Brain microvascular endothelial cell (primary cell): Measurements from ENCODE around the gene TATDN2.

Source experiments
- DNase-seq: peaks from one replicate; pipeline ENCODE4 v3.0.0-alpha.2; 2020
- H3K27ac ChIP-seq: fragments of 250-450 bp; sonication (Bioruptor Pico); 2 replicates; pipeline ENCODE4 v1.5.1; 2020; ENCODE audit warnings: mild to moderate bottlenecking, moderate library complexity
- H3K27me3 ChIP-seq: fragments of 250-450 bp; sonication (Bioruptor Pico); replicated peaks from 2 replicates; pipeline ENCODE4 v1.5.1; 2020; ENCODE audit warnings: mild to moderate bottlenecking
- H3K36me3 ChIP-seq: fragments of 250-450 bp; sonication (Bioruptor Pico); replicated peaks from 2 replicates; pipeline ENCODE4 v1.5.1; 2020; ENCODE audit warnings: mild to moderate bottlenecking
- H3K4me3 ChIP-seq: 2 replicates; pipeline ENCODE4 v1.5.1; 2011; ENCODE audit warnings: low read depth, mild to moderate bottlenecking, control low read depth, low read length, moderate library complexity
- CTCF ChIP-seq: IDR thresholded peaks from 2 replicates; pipeline ENCODE4 v1.5.1; 2011; ENCODE audit warnings: low read depth, mild to moderate bottlenecking, moderate library complexity, low read length, control low read depth, inconsistent platforms; ENCODE audit errors: missing control alignments
- in situ Hi-C: cut with HindIII; loops from 2 replicates; pipeline ENCODE4 v1.10.0; 2017; ENCODE audit warnings: low sequenced_read_pairs, low pct_ligation_motif_present

Gene TATDN2

GRCh38 chr3:10286596-10287295 is 38.5 kb downstream of the TATDN2 start:
- H3K36me3 ChIP-seq, result peaks cover 36% of the 10 kb centered on the region
- TF ChIP-seq CTCF, result peak; percentile 64

DNA sequence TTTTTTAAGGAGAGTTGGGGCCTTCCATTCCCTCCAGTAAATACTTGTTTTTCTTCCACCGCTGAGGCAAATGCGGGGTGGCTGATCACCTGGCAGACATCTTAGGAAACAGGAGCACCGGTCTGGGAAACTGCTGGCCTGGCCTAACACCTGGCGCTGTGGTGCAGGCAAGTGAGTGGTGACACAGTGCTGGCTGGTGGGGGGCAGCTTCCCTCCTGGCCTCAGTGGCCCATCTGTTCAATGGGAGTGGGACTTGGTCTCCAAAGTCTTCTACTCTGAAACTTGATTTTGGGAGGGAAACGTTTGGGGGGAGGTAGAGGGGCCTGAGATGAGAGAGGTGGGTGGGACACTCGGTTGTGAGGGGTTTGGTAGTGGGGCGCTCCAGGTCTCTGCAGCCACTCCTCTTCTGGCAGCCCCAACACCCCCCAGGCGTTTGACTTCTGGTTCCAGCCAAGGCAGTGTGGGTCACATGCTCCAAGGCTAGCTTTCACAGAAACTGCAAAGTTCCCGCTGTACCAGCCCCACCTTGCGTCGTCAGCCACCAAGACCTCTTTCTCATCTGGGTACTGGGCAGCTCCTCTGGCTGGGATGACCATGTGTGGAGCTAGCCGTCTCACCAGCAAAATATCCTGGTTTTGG is 39.8 kb downstream of the TATDN2 start:
- no peak for DNase-seq
- Histone ChIP-seq H3K27ac (no peak overlapping the region), H3K27me3 (no peaks in the 10 kb centered on the region), H3K4me3 (no peak overlapping the region), H3K36me3 (peaks cover 37% of the 10 kb centered on the region)
- in situ Hi-C loops, result no loop called here
- no peak for TF ChIP-seq CTCF

More at GRCh38 chr3:10286596-10287295, 38.5 kb downstream of the TATDN2 start:
- Histone ChIP-seq H3K27ac (no peak overlapping the region), H3K4me3 (no peak overlapping the region), H3K27me3 (no peaks in the 10 kb centered on the region)
- DNase-seq, result peak; percentile 46
- in situ Hi-C loops, result no loop called here

DNA sequence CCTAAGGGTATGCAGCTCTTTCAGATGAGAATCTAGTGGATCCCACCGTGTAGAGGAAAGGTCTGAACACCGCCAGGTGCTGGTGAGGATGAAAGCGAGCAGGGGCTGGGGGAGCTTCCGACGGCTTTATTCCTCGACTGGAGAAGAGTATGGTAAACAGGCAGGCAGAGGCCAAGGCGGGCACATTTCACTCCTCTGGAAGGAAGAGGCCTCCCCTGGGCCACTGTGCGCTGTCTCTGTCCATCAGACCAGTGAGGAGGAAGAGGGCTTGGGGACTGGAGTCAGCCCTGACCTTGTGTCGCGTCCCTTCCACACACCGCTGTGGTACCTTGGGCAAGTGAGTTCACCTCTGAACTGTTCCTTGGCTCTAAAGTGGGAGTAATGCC is 40.3 kb downstream of the TATDN2 start:
- in situ Hi-C loops, result no loop called here
- no peak overlapping the region for H3K4me3 ChIP-seq
- H3K27ac ChIP-seq, result no peak overlapping the region

DNA sequence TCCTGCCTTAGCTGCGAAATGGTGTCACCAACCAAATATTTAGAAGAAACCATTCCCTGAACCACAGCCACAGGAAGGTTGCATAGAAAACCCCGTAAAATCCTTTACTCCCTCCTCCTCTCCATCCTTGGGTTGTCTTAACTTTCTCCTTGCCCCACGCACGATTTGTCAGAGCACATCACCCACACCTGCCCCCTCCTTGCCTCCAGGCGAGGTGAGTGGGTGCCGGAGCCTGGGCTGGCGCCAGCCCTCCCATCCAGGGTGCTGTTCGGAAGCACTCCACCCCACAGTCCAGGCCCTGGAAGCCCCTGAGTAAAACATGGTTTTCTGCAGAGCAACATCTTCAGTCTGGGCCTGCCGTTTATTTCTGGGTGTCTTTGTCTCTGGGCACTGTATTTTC is 40.8 kb downstream of the TATDN2 start:
- in situ Hi-C loops, result no loop called here
- Histone ChIP-seq H3K4me3 (no peak overlapping the region), H3K27ac (no peak overlapping the region), H3K36me3 (peaks cover 28% of the 10 kb centered on the region), H3K27me3 (no peaks in the 10 kb centered on the region)
- DNase-seq, result no peak
- TF ChIP-seq CTCF, result no peak

More for the DNA sequence above, 40.3 kb downstream of the TATDN2 start:
- no peaks in the 10 kb centered on the region for H3K27me3 ChIP-seq
- TF ChIP-seq CTCF, result no peak
- H3K36me3 ChIP-seq, result peaks cover 31% of the 10 kb centered on the region
- no peak for DNase-seq

GRCh38 chr3:10289787-10290355 is 41.6 kb downstream of the TATDN2 start:
- TF ChIP-seq CTCF, result no peak
- in situ Hi-C loops, result no loop called here
- DNase-seq, result no peak
- Histone ChIP-seq H3K4me3 (no peak overlapping the region), H3K36me3 (peaks cover 28% of the 10 kb centered on the region), H3K27ac (no peak overlapping the region), H3K27me3 (no peaks in the 10 kb centered on the region)
